Colonic mucosa (tissue), 4 donors: Measurements from ENCODE around the gene DCUN1D3. TPM values are rescaled to one million over a fixed set of nuclear protein-coding genes. Genes with fewer than 3 reads are reported as not detected.
A peak's percentile ranks its signal among the peaks of the same experiment; 100 is the strongest.
"Not testable (repeated sequence)": the region's sequence is repeated elsewhere in the genome, so short reads cannot be mapped to it uniquely, and the experiment has no call there.

Experiments
- DNase-seq: peaks from one replicate; pipeline ENCODE4 v3.0.0-alpha.2; 2020
- H3K27ac ChIP-seq: fragments of 200-600 bp; one replicate; pipeline ENCODE4 v1.8.0; 2021
- H3K27me3 ChIP-seq: fragments of 200-600 bp; one replicate; pipeline ENCODE4 v1.8.0; 2021
- H3K36me3 ChIP-seq: fragments of 200-600 bp; one replicate; pipeline ENCODE4 v1.8.0; 2021
- H3K4me1 ChIP-seq: fragments of 200-600 bp; one replicate; pipeline ENCODE4 v1.8.0; 2021; ENCODE audit warnings: mild to moderate bottlenecking
- H3K4me3 ChIP-seq: fragments of 200-600 bp; one replicate; pipeline ENCODE4 v1.8.0; 2021
- H3K9ac ChIP-seq, 2 donors: one replicate each; pipeline ENCODE4 v1.7.0; 2013; ENCODE audit warnings: control low read depth in 2 of 2, low read depth in 2 of 2, low read length in 2 of 2
- H3K9me3 ChIP-seq: fragments of 200-600 bp; one replicate; pipeline ENCODE4 v1.8.0; 2021
- intact Hi-C: fragments of 100-400 bp; cut with DNase I; formaldehyde crosslinking; loops from one replicate; pipeline ENCODE4 v1.14.1; 2022
- total RNA-seq, 2 donors: library from RNA; stranded (reverse); fragmentation: NEBNext Ultra II Directional in 1 of 2; extraction: Animal tissue kit (Norgen Biotek cat#: 25700) in 1 of 2; gene quantifications; one replicate each; pipeline ENCODE4 v1.2.1, GENCODE V29; 2021
- TF ChIP-seq, protein P1 (sequence below): fragments of 200-600 bp; IDR thresholded peaks from one replicate; pipeline ENCODE4 v1.8.0; 2022; ENCODE audit warnings: antibody characterized with exemption, mild to moderate bottlenecking
- donor health status: healthy.
- donor health status: DM: no; HTN: no; CAD: no.
- donor health status: DM: no; HTN: no; CAD: no.

DCUN1D3 gene
- total RNA-seq, 2 donors from 2014 or later = 6.0 to 15.0 TPM

DNA sequence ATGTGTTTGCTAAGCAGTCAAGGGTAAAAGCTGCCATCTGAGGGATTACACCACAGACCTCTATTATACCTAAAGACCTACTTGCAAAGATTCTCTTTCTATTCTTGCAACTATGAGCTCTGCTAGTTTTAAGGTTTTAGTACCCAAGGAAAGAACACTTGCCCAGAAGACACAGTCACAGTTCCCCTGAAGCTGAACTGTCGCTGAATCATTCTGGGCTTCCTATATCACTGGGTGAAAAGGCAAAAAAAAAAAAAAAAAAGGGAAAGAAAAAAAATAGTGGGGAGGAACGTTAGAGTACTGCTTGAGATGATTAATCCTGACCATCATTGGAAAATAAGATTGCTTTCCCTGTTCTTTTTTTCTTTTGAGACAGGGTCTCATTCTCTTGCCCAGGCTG lies 38.3 kb upstream of the DCUN1D3 start:
- Histone ChIP-seq H3K4me3 (no peak overlapping the region), H3K36me3 (no peaks in the 10 kb centered on the region), H3K27ac (no peak overlapping the region), H3K9ac (no peak overlapping the region), H3K27me3 (no peaks in the 10 kb centered on the region), H3K4me1 (no peaks in the 10 kb centered on the region), H3K9me3 (no peaks in the 10 kb centered on the region)
- TF ChIP-seq, protein P1, sequence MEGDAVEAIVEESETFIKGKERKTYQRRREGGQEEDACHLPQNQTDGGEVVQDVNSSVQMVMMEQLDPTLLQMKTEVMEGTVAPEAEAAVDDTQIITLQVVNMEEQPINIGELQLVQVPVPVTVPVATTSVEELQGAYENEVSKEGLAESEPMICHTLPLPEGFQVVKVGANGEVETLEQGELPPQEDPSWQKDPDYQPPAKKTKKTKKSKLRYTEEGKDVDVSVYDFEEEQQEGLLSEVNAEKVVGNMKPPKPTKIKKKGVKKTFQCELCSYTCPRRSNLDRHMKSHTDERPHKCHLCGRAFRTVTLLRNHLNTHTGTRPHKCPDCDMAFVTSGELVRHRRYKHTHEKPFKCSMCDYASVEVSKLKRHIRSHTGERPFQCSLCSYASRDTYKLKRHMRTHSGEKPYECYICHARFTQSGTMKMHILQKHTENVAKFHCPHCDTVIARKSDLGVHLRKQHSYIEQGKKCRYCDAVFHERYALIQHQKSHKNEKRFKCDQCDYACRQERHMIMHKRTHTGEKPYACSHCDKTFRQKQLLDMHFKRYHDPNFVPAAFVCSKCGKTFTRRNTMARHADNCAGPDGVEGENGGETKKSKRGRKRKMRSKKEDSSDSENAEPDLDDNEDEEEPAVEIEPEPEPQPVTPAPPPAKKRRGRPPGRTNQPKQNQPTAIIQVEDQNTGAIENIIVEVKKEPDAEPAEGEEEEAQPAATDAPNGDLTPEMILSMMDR = no peak
- DNase-seq = no peak
- intact Hi-C loops = loop anchor here (10.0 kb wide), 1 partner anchor 136 kb away; no protein-coding TSS in a partner anchor

DNA sequence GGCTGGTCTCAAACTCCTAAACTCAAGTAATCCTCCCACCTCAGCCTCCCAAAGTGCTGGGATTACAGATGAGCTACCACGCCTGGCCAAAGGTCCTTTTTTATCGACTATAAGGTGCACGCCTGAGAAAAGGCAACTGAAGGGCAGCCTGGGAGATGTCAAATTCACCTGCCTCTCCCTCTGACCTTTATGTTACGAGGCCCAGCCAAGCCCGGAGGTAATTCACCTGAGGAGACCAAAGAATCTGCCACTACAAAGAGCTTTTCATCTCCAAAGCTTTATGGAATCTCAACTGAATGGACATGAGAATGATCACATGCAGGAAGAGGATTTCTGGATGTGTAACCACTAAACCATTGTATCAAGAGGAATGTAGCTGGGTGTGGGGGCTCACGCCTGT lies 37.6 kb upstream of the DCUN1D3 start:
- no peaks in the 10 kb centered on the region for H3K27me3 ChIP-seq
- TF ChIP-seq, protein P1 = no peak
- H3K9ac ChIP-seq = no peak overlapping the region
- intact Hi-C loops = loop anchor here (10.0 kb wide), 1 partner anchor 137 kb away; no protein-coding TSS in a partner anchor
- no peaks in the 10 kb centered on the region for H3K36me3 ChIP-seq
- no peaks in the 10 kb centered on the region for H3K4me1 ChIP-seq
- no peaks in the 10 kb centered on the region for H3K9me3 ChIP-seq
- no peak overlapping the region for H3K4me3 ChIP-seq
- peak; percentile 74 for DNase-seq
- no peak overlapping the region for H3K27ac ChIP-seq

DNA sequence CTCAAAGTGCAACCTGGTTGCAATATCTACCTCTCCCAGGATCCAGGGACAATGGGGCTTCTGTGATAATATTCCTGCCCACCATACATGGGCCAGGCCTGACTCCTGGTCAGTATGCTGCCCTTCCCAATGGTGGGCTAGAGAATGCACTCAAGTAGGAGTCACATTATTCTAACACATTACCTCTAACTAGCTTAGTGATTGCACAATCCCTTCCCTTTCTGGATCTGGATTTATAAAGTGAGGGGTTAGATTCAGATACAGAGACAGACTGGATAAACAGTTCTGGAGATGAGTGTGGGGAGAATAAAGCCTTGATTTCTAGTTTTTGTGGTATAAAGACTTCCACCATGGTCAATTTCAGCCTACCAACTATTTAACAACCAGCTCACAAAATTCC lies 33.4 kb upstream of the DCUN1D3 start:
- Histone ChIP-seq H3K4me3 (no peak overlapping the region), H3K36me3 (no peaks in the 10 kb centered on the region), H3K27me3 (no peaks in the 10 kb centered on the region), H3K4me1 (no peaks in the 10 kb centered on the region), H3K9ac (no peak overlapping the region), H3K27ac (no peak overlapping the region), H3K9me3 (no peaks in the 10 kb centered on the region)
- no peak for DNase-seq
- intact Hi-C loops = loop anchor here (10.0 kb wide), 1 partner anchor 141 kb away; no protein-coding TSS in a partner anchor
- TF ChIP-seq, protein P1 = no peak

DNA sequence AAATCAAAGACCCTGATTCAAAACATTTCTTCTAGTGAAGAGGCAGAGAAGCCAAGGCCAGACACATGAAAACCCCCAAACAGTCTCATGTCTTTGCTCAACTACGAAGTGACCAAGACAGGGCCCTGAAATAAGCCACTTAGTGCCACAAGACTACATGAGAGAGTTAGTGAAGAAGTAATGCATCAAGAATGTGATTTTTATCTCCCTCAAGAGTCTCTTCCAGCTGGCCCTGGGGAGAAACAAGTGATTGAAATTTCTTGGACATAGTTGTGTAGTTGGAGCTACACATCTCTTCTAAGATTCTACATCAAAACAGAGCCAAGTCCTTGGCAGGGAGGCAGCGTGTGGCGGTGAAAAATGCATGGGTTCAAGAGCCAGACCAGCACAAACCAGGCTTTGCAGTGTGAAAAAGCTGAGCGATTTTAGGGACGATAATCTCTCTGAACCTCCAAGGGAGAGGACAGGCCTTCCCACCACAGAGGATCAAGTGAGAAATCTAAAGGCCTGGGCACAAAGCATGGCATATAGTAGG lies 31.0 kb upstream of the DCUN1D3 start:
- H3K4me1 ChIP-seq = no peaks in the 10 kb centered on the region
- DNase-seq = no peak
- intact Hi-C loops = loop anchor here (10.0 kb wide), 1 partner anchor 144 kb away; no protein-coding TSS in a partner anchor
- no peak overlapping the region for H3K27ac ChIP-seq
- no peaks in the 10 kb centered on the region for H3K27me3 ChIP-seq
- H3K9ac ChIP-seq = no peak overlapping the region
- H3K4me3 ChIP-seq = no peak overlapping the region
- H3K9me3 ChIP-seq = no peaks in the 10 kb centered on the region
- H3K36me3 ChIP-seq = no peaks in the 10 kb centered on the region
- TF ChIP-seq, protein P1 = no peak

DNA sequence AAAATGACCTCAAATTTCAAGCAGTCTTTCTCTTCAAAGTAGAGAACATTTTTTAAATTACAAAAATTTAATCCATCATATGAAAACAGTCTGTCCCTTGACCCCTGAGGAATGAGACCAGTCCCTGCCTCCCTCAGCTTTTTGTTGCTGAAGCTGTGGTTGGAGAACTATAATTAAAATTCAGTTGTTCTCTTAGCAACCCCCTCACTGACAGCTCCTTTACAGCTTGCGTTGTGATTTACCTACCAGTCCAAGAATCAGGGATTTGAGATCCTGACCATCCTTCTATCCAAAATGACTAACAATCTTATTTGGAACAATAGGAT lies 30.2 kb upstream of the DCUN1D3 start:
- TF ChIP-seq, protein P1 = no peak
- no peaks in the 10 kb centered on the region for H3K9me3 ChIP-seq
- no peak overlapping the region for H3K9ac ChIP-seq
- no peak overlapping the region for H3K4me3 ChIP-seq
- H3K27ac ChIP-seq = no peak overlapping the region
- no peaks in the 10 kb centered on the region for H3K36me3 ChIP-seq
- DNase-seq = no peak
- intact Hi-C loops = loop anchor here (10.0 kb wide), 1 partner anchor 144 kb away; no protein-coding TSS in a partner anchor
- H3K27me3 ChIP-seq = no peaks in the 10 kb centered on the region
- no peaks in the 10 kb centered on the region for H3K4me1 ChIP-seq

DNA sequence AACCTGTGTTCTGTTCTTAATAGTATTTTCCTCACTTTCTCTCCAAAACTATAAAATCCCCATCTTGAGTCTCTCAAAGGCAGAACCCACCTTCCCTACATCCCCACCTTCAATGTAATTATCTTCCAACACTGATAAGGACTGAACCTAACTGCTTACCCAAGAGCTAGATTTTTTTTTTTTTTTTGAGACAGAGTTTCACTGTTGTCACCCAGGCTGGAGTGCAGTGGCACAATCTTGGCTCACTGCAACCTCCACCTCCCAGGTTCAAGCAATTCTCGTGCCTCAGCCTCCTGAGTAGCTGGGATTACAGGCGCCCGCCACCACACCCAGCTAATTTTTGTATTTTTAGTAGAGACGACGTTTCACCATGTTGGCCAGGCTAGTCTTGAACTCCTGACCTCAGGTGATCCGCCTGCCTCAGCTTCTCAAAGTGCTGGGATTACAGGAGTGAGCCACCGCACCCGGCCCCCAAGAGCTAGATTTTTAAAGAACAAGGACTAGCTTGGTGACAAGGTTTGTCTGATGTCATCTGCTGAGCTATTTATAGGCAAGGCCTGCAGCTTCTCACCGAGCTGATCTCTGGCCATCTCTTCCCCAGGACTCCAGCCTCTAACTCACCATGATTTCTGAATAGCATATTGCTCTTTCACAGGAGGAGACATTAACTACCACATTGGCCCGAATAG lies 29.7 kb upstream of the DCUN1D3 start:
- not testable (repeated sequence) for H3K9me3 ChIP-seq, H3K9ac ChIP-seq, H3K27ac ChIP-seq, H3K27me3 ChIP-seq, H3K36me3 ChIP-seq, H3K4me1 ChIP-seq, DNase-seq, H3K4me3 ChIP-seq
- intact Hi-C loops = loop anchor here (10.0 kb wide), 1 partner anchor 145 kb away; no protein-coding TSS in a partner anchor
